ENCODE results near the gene FOXD4L1.
A peak's percentile ranks its signal among the peaks of the same experiment; 100 is the strongest.
"Not testable (repeated sequence)": the region's sequence is repeated elsewhere in the genome, so short reads cannot be mapped to it uniquely, and the experiment has no call there.

The FOXD4L1 gene

GRCh38 chr2:113498365-113498764 is at the start of gene FOXD4L1:
FOXD4L1 (plus strand) TSS chr2:113498665; CDS start chr2:113499257, 592 bp downstream.
- Histone ChIP-seq H3K4me3 (ENCODE audit: low read depth, low read length) (peak within 1 kb of the TSS; percentile 17; the same call in 1 of the 2 replicates), H3K27me3 (ENCODE audit: control insufficient read depth, insufficient read depth, low read length) (peaks cover 49% of the 10 kb centered on the region)
- not testable (repeated sequence) for H3K27ac ChIP-seq (ENCODE audit: low read depth, low read length); H3K36me3 ChIP-seq (ENCODE audit: control insufficient read depth, insufficient read depth, low read length); H3K9me3 ChIP-seq (ENCODE audit: control insufficient read depth, insufficient read depth, low read length); H3K9ac ChIP-seq (ENCODE audit: low read depth, low read length); H3K4me1 ChIP-seq (ENCODE audit: control insufficient read depth, insufficient read depth, low read length)

GRCh38 chr2:113465770-113466169 is 32.7 kb upstream of the FOXD4L1 start:
- not testable (repeated sequence) for H3K27ac ChIP-seq (ENCODE audit: low read depth, low read length); H3K9ac ChIP-seq (ENCODE audit: low read depth, low read length); H3K27me3 ChIP-seq (ENCODE audit: control insufficient read depth, insufficient read depth, low read length); H3K4me1 ChIP-seq (ENCODE audit: control insufficient read depth, insufficient read depth, low read length); H3K4me3 ChIP-seq (ENCODE audit: low read depth, low read length); H3K36me3 ChIP-seq (ENCODE audit: control insufficient read depth, insufficient read depth, low read length); H3K9me3 ChIP-seq (ENCODE audit: control insufficient read depth, insufficient read depth, low read length)

DNA sequence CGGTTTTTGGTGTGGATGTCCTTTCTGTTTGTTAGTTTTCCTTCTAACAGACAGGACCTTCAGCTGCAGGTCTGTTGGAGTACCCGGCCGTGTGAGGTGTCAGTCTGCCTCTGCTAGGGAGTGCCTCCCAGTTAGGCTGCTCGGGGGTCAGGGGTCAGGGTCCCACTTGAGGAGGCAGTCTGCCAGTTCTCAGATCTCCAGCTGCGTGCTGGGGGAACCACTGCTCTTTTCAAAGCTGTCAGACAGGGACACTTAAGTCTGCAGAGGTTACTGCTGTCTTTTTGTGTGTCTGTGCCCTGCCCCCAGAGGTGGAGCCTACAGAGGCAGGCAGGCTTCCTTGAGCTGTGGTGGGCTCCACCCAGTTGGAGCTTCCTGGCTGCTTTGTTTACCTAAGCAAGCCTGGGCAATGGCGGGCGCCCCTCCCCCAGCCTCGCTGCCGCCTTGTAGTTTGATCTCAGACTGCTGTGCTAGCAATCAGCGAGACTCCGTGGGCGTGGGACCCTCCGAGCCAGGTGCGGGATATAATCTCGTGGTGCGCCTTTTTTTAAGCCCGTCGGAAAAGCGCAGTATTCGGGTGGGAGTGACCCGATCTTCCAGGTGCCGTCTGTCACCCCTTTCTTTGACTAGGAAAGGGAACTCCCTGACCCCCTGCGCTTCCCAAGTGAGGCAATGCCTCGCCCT is 21.6 kb upstream of the FOXD4L1 start:
- H3K27ac ChIP-seq (ENCODE audit: low read depth, low read length); H3K4me3 ChIP-seq (ENCODE audit: low read depth, low read length); H3K9ac ChIP-seq (ENCODE audit: low read depth, low read length); H3K9me3 ChIP-seq (ENCODE audit: control insufficient read depth, insufficient read depth, low read length); H3K27me3 ChIP-seq (ENCODE audit: control insufficient read depth, insufficient read depth, low read length); H3K36me3 ChIP-seq (ENCODE audit: control insufficient read depth, insufficient read depth, low read length); H3K4me1 ChIP-seq (ENCODE audit: control insufficient read depth, insufficient read depth, low read length): not testable (repeated sequence)

GRCh38 chr2:113496527-113496926 is 1.9 kb upstream of the FOXD4L1 start:
- H3K4me1 ChIP-seq (ENCODE audit: control insufficient read depth, insufficient read depth, low read length); H3K27ac ChIP-seq (ENCODE audit: low read depth, low read length); H3K9ac ChIP-seq (ENCODE audit: low read depth, low read length); H3K4me3 ChIP-seq (ENCODE audit: low read depth, low read length); H3K9me3 ChIP-seq (ENCODE audit: control insufficient read depth, insufficient read depth, low read length); H3K36me3 ChIP-seq (ENCODE audit: control insufficient read depth, insufficient read depth, low read length): not testable (repeated sequence)
- peaks cover 33% of the 10 kb centered on the region for H3K27me3 ChIP-seq (ENCODE audit: control insufficient read depth, insufficient read depth, low read length)

- Histone ChIP-seq H3K27me3 (ENCODE audit: control insufficient read depth, insufficient read depth, low read length) (peaks cover 58% of the 10 kb centered on the region), H3K4me3 (ENCODE audit: low read depth, low read length) (peak overlapping the region; percentile 17; the same call in 1 of the 2 replicates)
- H3K27ac ChIP-seq (ENCODE audit: low read depth, low read length); H3K4me1 ChIP-seq (ENCODE audit: control insufficient read depth, insufficient read depth, low read length); H3K9me3 ChIP-seq (ENCODE audit: control insufficient read depth, insufficient read depth, low read length); H3K9ac ChIP-seq (ENCODE audit: low read depth, low read length); H3K36me3 ChIP-seq (ENCODE audit: control insufficient read depth, insufficient read depth, low read length): not testable (repeated sequence)
These were observed 787 bp downstream of the FOXD4L1 start for GRCh38 chr2:113499019-113499885.

GRCh38 chr2:113499886-113500722 is 1.6 kb downstream of the FOXD4L1 start:
- not testable (repeated sequence) for H3K4me1 ChIP-seq (ENCODE audit: control insufficient read depth, insufficient read depth, low read length); H3K4me3 ChIP-seq (ENCODE audit: low read depth, low read length); H3K9ac ChIP-seq (ENCODE audit: low read depth, low read length); H3K36me3 ChIP-seq (ENCODE audit: control insufficient read depth, insufficient read depth, low read length); H3K27ac ChIP-seq (ENCODE audit: low read depth, low read length); H3K9me3 ChIP-seq (ENCODE audit: control insufficient read depth, insufficient read depth, low read length)
- peaks cover 63% of the 10 kb centered on the region for H3K27me3 ChIP-seq (ENCODE audit: control insufficient read depth, insufficient read depth, low read length)

- H3K27me3 ChIP-seq (ENCODE audit: control insufficient read depth, insufficient read depth, low read length) = peaks cover 69% of the 10 kb centered on the region
- H3K9me3 ChIP-seq (ENCODE audit: control insufficient read depth, insufficient read depth, low read length); H3K27ac ChIP-seq (ENCODE audit: low read depth, low read length); H3K4me1 ChIP-seq (ENCODE audit: control insufficient read depth, insufficient read depth, low read length); H3K4me3 ChIP-seq (ENCODE audit: low read depth, low read length); H3K36me3 ChIP-seq (ENCODE audit: control insufficient read depth, insufficient read depth, low read length); H3K9ac ChIP-seq (ENCODE audit: low read depth, low read length): not testable (repeated sequence)
These were observed 2.2 kb downstream of the FOXD4L1 start for GRCh38 chr2:113500723-113501038.

- H3K4me1 ChIP-seq (ENCODE audit: control insufficient read depth, insufficient read depth, low read length); H3K27ac ChIP-seq (ENCODE audit: low read depth, low read length); H3K9ac ChIP-seq (ENCODE audit: low read depth, low read length); H3K9me3 ChIP-seq (ENCODE audit: control insufficient read depth, insufficient read depth, low read length); H3K36me3 ChIP-seq (ENCODE audit: control insufficient read depth, insufficient read depth, low read length): not testable (repeated sequence)
- Histone ChIP-seq H3K27me3 (ENCODE audit: control insufficient read depth, insufficient read depth, low read length) (peaks cover 78% of the 10 kb centered on the region), H3K4me3 (ENCODE audit: low read depth, low read length) (peak overlapping the region; percentile 49)
These were observed 4.0 kb downstream of the FOXD4L1 start for GRCh38 chr2:113502216-113503093.

DNA sequence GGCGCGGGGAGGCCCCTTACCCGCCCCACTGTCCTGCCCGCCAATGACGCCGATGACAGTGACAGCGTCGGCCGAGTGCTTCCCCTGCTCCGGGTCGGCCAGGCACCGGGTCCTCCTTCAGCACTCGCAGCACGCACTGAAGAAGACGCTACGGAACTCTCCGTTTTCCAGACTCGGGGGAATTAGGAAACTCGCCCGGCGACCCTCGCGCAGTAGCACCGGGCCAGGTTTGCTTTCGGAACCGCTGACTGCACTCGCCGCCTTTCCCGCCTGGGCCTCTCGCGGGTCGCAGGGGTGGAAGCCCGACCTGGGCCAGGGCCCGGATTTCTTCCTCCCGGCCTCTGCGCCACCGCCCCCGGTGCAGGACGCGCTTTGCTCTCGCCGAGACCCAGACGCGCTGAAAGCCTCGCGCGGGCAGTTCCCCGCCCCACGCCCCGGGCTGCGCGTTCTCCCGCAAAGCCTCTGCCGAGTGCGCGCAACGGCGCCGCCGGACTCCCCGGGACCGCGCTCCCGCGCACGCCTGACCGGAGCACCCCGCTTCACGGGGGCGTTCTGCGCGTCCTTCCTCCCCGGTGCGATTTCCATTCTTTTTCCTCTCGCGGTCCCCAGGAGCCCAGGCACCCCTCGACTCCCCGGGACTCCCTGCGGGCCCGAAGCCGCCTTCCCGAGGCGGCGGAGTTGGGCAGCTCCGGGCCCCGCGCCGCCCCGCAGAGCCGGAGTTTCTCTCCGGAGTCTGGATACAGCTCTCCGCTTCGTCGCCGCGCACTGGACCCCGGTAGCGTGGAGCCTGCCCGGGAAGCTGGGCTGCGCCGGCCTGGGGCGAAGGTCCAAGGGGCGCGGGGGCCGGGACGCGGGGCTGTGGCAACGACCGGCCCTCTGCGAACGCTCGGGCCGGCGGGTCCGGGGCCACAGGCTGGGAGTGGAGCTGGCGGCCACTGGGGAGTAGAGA is 4.9 kb downstream of the FOXD4L1 start:
- peaks cover 84% of the 10 kb centered on the region for H3K27me3 ChIP-seq (ENCODE audit: control insufficient read depth, insufficient read depth, low read length)
- H3K4me1 ChIP-seq (ENCODE audit: control insufficient read depth, insufficient read depth, low read length); H3K36me3 ChIP-seq (ENCODE audit: control insufficient read depth, insufficient read depth, low read length); H3K9me3 ChIP-seq (ENCODE audit: control insufficient read depth, insufficient read depth, low read length); H3K27ac ChIP-seq (ENCODE audit: low read depth, low read length); H3K9ac ChIP-seq (ENCODE audit: low read depth, low read length): not testable (repeated sequence)
- peak overlapping the region; percentile 49 for H3K4me3 ChIP-seq (ENCODE audit: low read depth, low read length)

- not testable (repeated sequence) for H3K9ac ChIP-seq (ENCODE audit: low read depth, low read length); H3K4me1 ChIP-seq (ENCODE audit: control insufficient read depth, insufficient read depth, low read length); H3K27ac ChIP-seq (ENCODE audit: low read depth, low read length); H3K9me3 ChIP-seq (ENCODE audit: control insufficient read depth, insufficient read depth, low read length); H3K36me3 ChIP-seq (ENCODE audit: control insufficient read depth, insufficient read depth, low read length); H3K4me3 ChIP-seq (ENCODE audit: low read depth, low read length)
- H3K27me3 ChIP-seq (ENCODE audit: control insufficient read depth, insufficient read depth, low read length) = peaks cover 82% of the 10 kb centered on the region
These were observed 5.6 kb downstream of the FOXD4L1 start for GRCh38 chr2:113504081-113504480.

Data from HUES48 (cell line).